Right lobe of liver (tissue), 6 donors: ENCODE results near the gene PAK5. TPM values are rescaled to one million over a fixed set of nuclear protein-coding genes. Genes with fewer than 3 reads are reported as not detected.

ENCODE experiments used
- ATAC-seq, 4 donors: fragments of 200-7000 bp; cut with Tn5 transposase; one replicate each; pipeline ENCODE4 v1.9.1; 2020; ENCODE audit warnings: mild to moderate bottlenecking in 4 of 4, moderate library complexity in 4 of 4
- DNase-seq, 3 donors: peaks; one replicate each; pipeline ENCODE4 v3.0.0-alpha.2; 2020
- H3K27ac ChIP-seq, 3 donors: fragments of 200-600 bp; one replicate each; pipeline ENCODE4 v1.8.0; 2022
- H3K27me3 ChIP-seq, 2 donors: fragments of 200-600 bp; one replicate each; pipeline ENCODE4 v1.8.0; 2022
- H3K36me3 ChIP-seq, 4 donors: fragments of 200-600 bp; sonication (generic) in 1 of 4; one replicate each; pipeline versions ENCODE4 v1.5.1 to v1.8.0; 2017 to 2022; ENCODE audit warnings: control low read depth in 1 of 4
- H3K4me1 ChIP-seq, 4 donors: fragments of 200-600 bp; sonication (generic) in 1 of 4; one replicate each; pipeline versions ENCODE4 v1.5.1 to v1.8.0; 2017 to 2022; ENCODE audit warnings: control low read depth in 1 of 4
- H3K4me3 ChIP-seq, 3 donors: fragments of 200-600 bp; one replicate each; pipeline ENCODE4 v1.8.0; 2022
- H3K9me3 ChIP-seq, 4 donors: fragments of 200-600 bp; sonication (generic) in 1 of 4; one replicate each; pipeline versions ENCODE4 v1.5.1 to v1.8.0; 2017 to 2022; ENCODE audit warnings: control low read depth in 1 of 4
- POLR2A ChIP-seq: fragments of 450-650 bp; IDR thresholded peaks from one replicate; pipeline ENCODE4 v1.6.1; 2017; ENCODE audit warnings: antibody characterized with exemption, mild to moderate bottlenecking
- WGBS: methylation state at CpG from one replicate; pipeline ENCODE4 v1.1.6; 2018; ENCODE audit warnings: low coverage, low lambda C conversion rate; ENCODE audit not compliant: insufficient coverage; ENCODE audit errors: missing lambda C conversion rate; 5-methylcytosine and 5-hydroxymethylcytosine counted together
- intact Hi-C, 2 donors: fragments of 100-400 bp; cut with DNase I; formaldehyde crosslinking; loops; one replicate each; pipeline versions ENCODE4 v1.11.2 to v1.14.1; 2022
- total RNA-seq, 6 experiments: library from RNA; depleted of rRNA in 2 of 6; stranded (reverse); fragments of >200 nt in 2 of 6; fragmentation: NEBNext Ultra II Directional in 3 of 6; extraction: Animal tissue kit (Norgen Biotek cat#: 25700) in 3 of 6; gene quantifications; one replicate each; pipeline versions ENCODE4 v1.1.0 to v1.2.4, GENCODE V29; 2016 to 2023
- TF ChIP-seq, protein P1 (sequence below), 4 donors: fragments of 200-600 bp in 3 of 4; fragments of 450-650 bp in 1 of 4; IDR thresholded peaks; one replicate each; pipeline versions ENCODE4 v1.5.1 to v1.8.0; 2016 to 2022; ENCODE audit warnings: antibody characterized with exemption in 4 of 4, mild to moderate bottlenecking in 2 of 4
- donor health status: DM: no; HTN: yes; CAD: no.
- donor health status: DM: no; HTN: no; CAD: no.
- donor health status: DM: no; HTN: no; CAD: no.
- donor health status: DM: no; HTN: yes; CAD: no.
- donor health status: DM: no; HTN: yes; CAD: no.

Gene PAK5
- total RNA-seq, 6 experiments from 2014 or later, result 0.05 to 0.07 TPM; not detected in 4

DNA sequence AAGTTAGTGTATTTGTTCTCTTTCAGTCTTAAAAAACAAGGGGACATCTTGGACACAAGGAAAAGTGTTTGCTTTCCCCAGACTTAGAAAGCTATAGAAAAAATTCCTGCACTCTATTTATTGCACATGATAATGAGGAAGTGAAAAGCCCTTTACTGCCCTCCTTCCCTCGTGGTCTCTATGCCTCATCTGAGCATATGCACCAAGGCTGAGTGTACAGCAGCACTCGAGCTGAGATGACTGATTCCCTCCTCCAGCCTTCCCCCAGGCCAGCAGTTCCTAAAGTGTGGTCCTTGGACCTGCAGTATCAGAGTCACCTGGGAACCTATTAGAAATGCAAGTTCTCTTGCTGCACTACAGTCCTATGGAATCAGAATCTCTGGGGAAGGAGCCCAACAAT is 338.8 kb downstream of the PAK5 start:
- TF ChIP-seq, protein P1, sequence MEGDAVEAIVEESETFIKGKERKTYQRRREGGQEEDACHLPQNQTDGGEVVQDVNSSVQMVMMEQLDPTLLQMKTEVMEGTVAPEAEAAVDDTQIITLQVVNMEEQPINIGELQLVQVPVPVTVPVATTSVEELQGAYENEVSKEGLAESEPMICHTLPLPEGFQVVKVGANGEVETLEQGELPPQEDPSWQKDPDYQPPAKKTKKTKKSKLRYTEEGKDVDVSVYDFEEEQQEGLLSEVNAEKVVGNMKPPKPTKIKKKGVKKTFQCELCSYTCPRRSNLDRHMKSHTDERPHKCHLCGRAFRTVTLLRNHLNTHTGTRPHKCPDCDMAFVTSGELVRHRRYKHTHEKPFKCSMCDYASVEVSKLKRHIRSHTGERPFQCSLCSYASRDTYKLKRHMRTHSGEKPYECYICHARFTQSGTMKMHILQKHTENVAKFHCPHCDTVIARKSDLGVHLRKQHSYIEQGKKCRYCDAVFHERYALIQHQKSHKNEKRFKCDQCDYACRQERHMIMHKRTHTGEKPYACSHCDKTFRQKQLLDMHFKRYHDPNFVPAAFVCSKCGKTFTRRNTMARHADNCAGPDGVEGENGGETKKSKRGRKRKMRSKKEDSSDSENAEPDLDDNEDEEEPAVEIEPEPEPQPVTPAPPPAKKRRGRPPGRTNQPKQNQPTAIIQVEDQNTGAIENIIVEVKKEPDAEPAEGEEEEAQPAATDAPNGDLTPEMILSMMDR (IDR thresholded peaks at IDR 0.05), result no peak
- TF ChIP-seq POLR2A, result no peak
- H3K4me3 ChIP-seq, result no peak overlapping the region
- no peaks in the 10 kb centered on the region for H3K9me3 ChIP-seq
- 0% methylated on average over 2 of the region's 2 CpGs for WGBS
- ATAC-seq (peak; percentile 10 to 62 (median 38)), DNase-seq (no peak)
- intact Hi-C loops, result no loop called here
- H3K27me3 ChIP-seq, result peaks cover 0 to 3% of the 10 kb centered on the region in 2 donors
- H3K27ac ChIP-seq, result no peak overlapping the region
- no peaks in the 10 kb centered on the region for H3K36me3 ChIP-seq
- no peaks in the 10 kb centered on the region for H3K4me1 ChIP-seq

DNA sequence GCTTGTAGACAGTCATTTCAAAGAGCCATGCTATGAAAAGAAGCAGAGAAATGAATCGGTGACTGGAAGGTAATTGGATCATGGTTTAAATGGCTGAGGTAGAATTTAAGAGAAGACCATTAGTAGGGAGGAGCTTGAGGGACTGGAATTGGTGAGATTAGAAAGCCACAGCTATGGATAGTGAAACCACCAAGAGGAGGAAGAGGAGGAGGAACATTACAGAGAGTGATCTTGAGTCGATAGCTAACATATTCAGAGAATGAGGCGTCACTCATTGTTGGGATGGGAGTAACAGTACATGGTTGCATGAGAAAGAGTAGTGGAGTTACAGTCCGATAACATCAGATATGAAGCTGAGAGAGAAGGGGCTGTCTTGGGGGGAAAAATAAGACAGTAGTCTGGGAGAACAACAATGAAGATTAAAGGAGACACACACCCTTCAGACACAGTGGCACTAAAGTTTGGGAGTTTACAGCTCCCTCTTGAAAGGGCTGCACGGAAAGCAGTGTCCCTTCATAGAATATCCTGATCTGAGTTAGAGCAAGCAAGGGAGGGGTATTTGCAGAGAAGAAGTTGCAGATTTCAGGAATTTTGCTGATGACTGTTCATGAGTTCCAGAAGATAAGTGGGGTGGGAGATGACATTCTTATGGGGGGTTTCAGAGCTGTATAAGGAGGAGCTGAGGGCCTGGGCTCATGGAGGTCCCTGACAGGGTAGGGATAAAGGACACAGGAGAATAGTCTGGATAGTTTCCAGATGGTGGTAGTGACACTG is 339.6 kb downstream of the PAK5 start:
- 55% methylated on average over 5 of the region's 5 CpGs for WGBS
- intact Hi-C loops, result no loop called here
- ATAC-seq (no peak), DNase-seq (no peak)
- Histone ChIP-seq H3K36me3 (no peaks in the 10 kb centered on the region), H3K27ac (no peak overlapping the region), H3K4me3 (no peak overlapping the region), H3K9me3 (no peaks in the 10 kb centered on the region), H3K4me1 (no peaks in the 10 kb centered on the region), H3K27me3 (no peaks in the 10 kb centered on the region)
- no peak for TF ChIP-seq POLR2A
- TF ChIP-seq, protein P1 (IDR thresholded peaks at IDR 0.05), result no peak

DNA sequence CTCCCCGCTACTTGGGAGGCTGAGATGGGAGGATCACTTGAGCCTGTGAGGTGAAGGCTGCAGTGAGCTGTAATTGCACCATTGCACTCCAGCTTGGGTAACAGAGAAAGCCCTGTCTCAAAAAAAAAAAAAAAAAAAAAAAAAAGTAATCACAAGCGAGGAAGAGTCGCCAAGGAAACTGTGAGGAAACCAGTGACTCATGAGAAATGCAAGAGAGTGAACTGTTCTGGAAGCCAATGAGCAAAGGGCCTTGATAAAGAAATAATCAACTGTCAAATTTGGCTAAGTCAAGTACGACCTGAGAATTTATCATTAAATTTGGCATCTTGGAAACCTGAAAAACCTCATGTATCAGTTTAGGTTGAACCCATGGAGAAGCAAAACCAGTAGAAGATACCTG is 340.6 kb downstream of the PAK5 start:
- DNase-seq (no peak), ATAC-seq (no peak)
- no peaks in the 10 kb centered on the region for H3K9me3 ChIP-seq
- intact Hi-C loops, result no loop called here
- H3K27me3 ChIP-seq, result no peaks in the 10 kb centered on the region
- WGBS, result 25% methylated on average over 3 of the region's 4 CpGs
- no peaks in the 10 kb centered on the region for H3K36me3 ChIP-seq
- TF ChIP-seq, protein P1 (IDR thresholded peaks at IDR 0.05), result no peak
- no peak for TF ChIP-seq POLR2A
- H3K27ac ChIP-seq, result no peak overlapping the region
- no peaks in the 10 kb centered on the region for H3K4me1 ChIP-seq
- no peak overlapping the region for H3K4me3 ChIP-seq

DNA sequence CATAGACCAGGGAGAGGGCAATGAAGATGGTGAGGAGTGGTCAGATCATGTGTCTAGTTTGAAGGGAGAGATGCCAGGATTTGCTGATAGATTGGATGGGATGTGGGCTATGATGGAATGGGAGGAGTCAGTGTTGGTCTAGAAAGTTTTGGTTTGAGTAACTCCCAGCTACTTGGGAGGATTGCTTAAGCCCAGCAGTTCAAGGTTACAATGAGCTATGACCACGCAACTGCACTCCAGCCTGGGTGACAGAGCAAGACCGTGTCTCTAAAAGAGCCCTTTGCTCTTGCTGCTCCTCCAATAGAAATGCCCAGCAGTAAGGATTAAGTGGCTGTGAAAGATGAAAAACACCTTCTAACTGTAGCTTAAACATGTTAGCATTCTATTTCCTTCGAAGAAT is 342.7 kb downstream of the PAK5 start:
- TF ChIP-seq, protein P1 (IDR thresholded peaks at IDR 0.05), result no peak
- no peak for TF ChIP-seq POLR2A
- DNase-seq (no peak), ATAC-seq (no peak)
- no peaks in the 10 kb centered on the region for H3K36me3 ChIP-seq
- H3K4me1 ChIP-seq, result no peaks in the 10 kb centered on the region
- intact Hi-C loops, result no loop called here
- H3K27me3 ChIP-seq, result no peaks in the 10 kb centered on the region
- no peak overlapping the region for H3K27ac ChIP-seq
- WGBS, result 51% methylated on average over 2 of the region's 3 CpGs
- no peaks in the 10 kb centered on the region for H3K9me3 ChIP-seq
- H3K4me3 ChIP-seq, result no peak overlapping the region
